Muscle layer of colon (tissue), 2 donors: ENCODE measurements around the gene PIK3CA.

Experiments
- H3K27ac ChIP-seq: one replicate; pipeline ENCODE4 v1.7.0; 2013; ENCODE audit warnings: low read depth, mild to moderate bottlenecking, low read length, moderate library complexity
- H3K27me3 ChIP-seq, 2 donors: one replicate each; pipeline ENCODE4 v1.7.0; 2013; ENCODE audit warnings: low read length in 2 of 2, mild to moderate bottlenecking in 2 of 2; ENCODE audit not compliant: insufficient read depth in 2 of 2, control insufficient read depth in 1 of 2
- H3K36me3 ChIP-seq: one replicate; pipeline ENCODE4 v1.7.0; 2013; ENCODE audit warnings: mild to moderate bottlenecking, low read length; ENCODE audit not compliant: insufficient read depth
- H3K4me1 ChIP-seq: one replicate; pipeline ENCODE4 v1.7.0; 2013; ENCODE audit warnings: mild to moderate bottlenecking, low read length; ENCODE audit not compliant: insufficient read depth
- H3K4me3 ChIP-seq, 2 donors: one replicate each; pipeline ENCODE4 v1.7.0; 2013; ENCODE audit warnings: low read length in 2 of 2, low read depth in 1 of 2, mild to moderate bottlenecking in 1 of 2, moderate library complexity in 1 of 2
- H3K9ac ChIP-seq: one replicate; pipeline ENCODE4 v1.7.0; 2013; ENCODE audit warnings: low read length
- H3K9me3 ChIP-seq: one replicate; pipeline ENCODE4 v1.7.0; 2013; ENCODE audit warnings: mild to moderate bottlenecking, low read length
- donor health status: abdominal sarcoma.
- donor health status: Adenocarcinoma of cecum.

PIK3CA gene

GRCh38 chr3:179281825-179282224 is 133.7 kb downstream of the PIK3CA start:
- Histone ChIP-seq H3K9ac (no peak overlapping the region), H3K4me3 (no peak overlapping the region), H3K4me1 (no peaks in the 10 kb centered on the region), H3K27ac (no peak overlapping the region), H3K9me3 (no peaks in the 10 kb centered on the region), H3K27me3 (no peaks in the 10 kb centered on the region), H3K36me3 (no peaks in the 10 kb centered on the region)

GRCh38 chr3:179286331-179286730 is 138.2 kb downstream of the PIK3CA start:
- no peaks in the 10 kb centered on the region for H3K27me3 ChIP-seq
- no peak overlapping the region for H3K27ac ChIP-seq
- H3K4me1 ChIP-seq = no peaks in the 10 kb centered on the region
- H3K9me3 ChIP-seq = no peaks in the 10 kb centered on the region
- H3K4me3 ChIP-seq = no peak overlapping the region
- H3K9ac ChIP-seq = no peak overlapping the region
- H3K36me3 ChIP-seq = no peaks in the 10 kb centered on the region

GRCh38 chr3:179288845-179289244 is 140.7 kb downstream of the PIK3CA start:
- Histone ChIP-seq H3K4me1 (no peaks in the 10 kb centered on the region), H3K9ac (no peak overlapping the region), H3K9me3 (no peaks in the 10 kb centered on the region), H3K27me3 (no peaks in the 10 kb centered on the region), H3K4me3 (no peak overlapping the region), H3K27ac (no peak overlapping the region), H3K36me3 (no peaks in the 10 kb centered on the region)

- Histone ChIP-seq H3K27ac (no peak overlapping the region), H3K9ac (no peak overlapping the region), H3K9me3 (no peaks in the 10 kb centered on the region), H3K27me3 (no peaks in the 10 kb centered on the region), H3K4me3 (no peak overlapping the region), H3K36me3 (no peaks in the 10 kb centered on the region), H3K4me1 (no peaks in the 10 kb centered on the region)
Measured at GRCh38 chr3:179289295-179289694, 141.1 kb downstream of the PIK3CA start.
